DMS114 treated with DMSO at 0.1 percent for 48 hours (cell line): Measurements from ENCODE around the gene PCNX3.
A peak's percentile ranks its signal among the peaks of the same experiment; 100 is the strongest.

Experiments
- DNase-seq: peaks from one replicate; lab custom pipeline; 2025; ENCODE audit not compliant: unreplicated experiment; lab: John Stamatoyannopoulos, UW

The PCNX3 gene

GRCh38 chr11:65615229-65615949 lies at the start of gene PCNX3:
Gene PCNX3 (plus strand): TSS chr11:65615776. CDS start chr11:65616312, 536 bp downstream.
- DNase-seq = peak; percentile 100

GRCh38 chr11:65569164-65569972 lies 46.2 kb upstream of the PCNX3 start:
- no peak for DNase-seq

- DNase-seq = peak; percentile 94
Observed at GRCh38 chr11:65569973-65570918, 45.3 kb upstream of the PCNX3 start, which contains the start of gene ZNRD2. Gene ZNRD2 (plus strand): TSS chr11:65570477. CDS start chr11:65570492, 15 bp downstream.

- no peak for DNase-seq
Observed at GRCh38 chr11:65571420-65571819, 44.2 kb upstream of the PCNX3 start.

GRCh38 chr11:65571940-65572339 lies 43.6 kb upstream of the PCNX3 start:
- peak; percentile 51 for DNase-seq

- DNase-seq = peak; percentile 77
Observed at GRCh38 chr11:65572356-65573051, 43.1 kb upstream of the PCNX3 start, which contains the start of gene FAM89B. Gene FAM89B (plus strand): TSS chr11:65572538. CDS start chr11:65572670, 132 bp downstream.

GRCh38 chr11:65573391-65574079 lies 42.0 kb upstream of the PCNX3 start:
- DNase-seq = no peak

GRCh38 chr11:65574109-65574810 lies 41.3 kb upstream of the PCNX3 start:
- peak; percentile 77 for DNase-seq

GRCh38 chr11:65574811-65575567 lies 40.6 kb upstream of the PCNX3 start:
- DNase-seq = no peak

- DNase-seq = no peak
Observed at GRCh38 chr11:65575568-65576231, 39.9 kb upstream of the PCNX3 start, which contains the start of gene EHBP1L1. Gene EHBP1L1 (plus strand): TSS chr11:65576053. CDS start chr11:65576303, 250 bp downstream.

- no peak for DNase-seq
Observed at GRCh38 chr11:65576232-65576866, 39.2 kb upstream of the PCNX3 start.

- DNase-seq = no peak
Observed at GRCh38 chr11:65576867-65577755, 38.5 kb upstream of the PCNX3 start.

- DNase-seq = no peak
Observed at GRCh38 chr11:65577756-65578109, 37.8 kb upstream of the PCNX3 start.

GRCh38 chr11:65578134-65578533 lies 37.4 kb upstream of the PCNX3 start:
- DNase-seq = no peak

- DNase-seq = no peak
Observed at GRCh38 chr11:65578667-65579066, 36.9 kb upstream of the PCNX3 start.

- DNase-seq = no peak
Observed at GRCh38 chr11:65579291-65579690, 36.3 kb upstream of the PCNX3 start.
